ENCODE data around the gene SHH.
A peak's percentile ranks its signal among the peaks of the same experiment; 100 is the strongest.

Gene SHH

GRCh38 chr7:155804897-155805825, 7.1 kb downstream of the SHH start:
- peak; percentile 65 for DNase-seq

- no peak for DNase-seq
Measured at GRCh38 chr7:155804431-155804831, 7.8 kb downstream of the SHH start.

- DNase-seq = no peak
Measured at GRCh38 chr7:155803418-155804376, 8.6 kb downstream of the SHH start.

- DNase-seq = no peak
Measured at GRCh38 chr7:155802906-155803417, 9.3 kb downstream of the SHH start.

- no peak for DNase-seq
Measured at GRCh38 chr7:155802291-155802690, 10.0 kb downstream of the SHH start.

GRCh38 chr7:155800741-155801267, 11.5 kb downstream of the SHH start:
- no peak for DNase-seq

GRCh38 chr7:155800301-155800700, 12.0 kb downstream of the SHH start:
- DNase-seq = no peak

- DNase-seq = no peak
Measured at GRCh38 chr7:155799514-155799913, 12.7 kb downstream of the SHH start.

- peak; percentile 9 for DNase-seq
Measured at GRCh38 chr7:155798673-155799439, 13.4 kb downstream of the SHH start.

- DNase-seq = no peak
Measured at GRCh38 chr7:155797262-155798250, 14.7 kb downstream of the SHH start.

GRCh38 chr7:155796381-155797261, 15.6 kb downstream of the SHH start:
- DNase-seq = peak; percentile 10

GRCh38 chr7:155795951-155796350, 16.3 kb downstream of the SHH start:
- DNase-seq = no peak

- no peak for DNase-seq
Measured at GRCh38 chr7:155795401-155795800, 16.9 kb downstream of the SHH start.

- no peak for DNase-seq
Measured at GRCh38 chr7:155794196-155794595, 18.1 kb downstream of the SHH start.

- DNase-seq = no peak
Measured at GRCh38 chr7:155793720-155794119, 18.5 kb downstream of the SHH start.

- DNase-seq = no peak
Measured at GRCh38 chr7:155792999-155793560, 19.2 kb downstream of the SHH start.

GRCh38 chr7:155792315-155792960, 19.8 kb downstream of the SHH start:
- no peak for DNase-seq

GRCh38 chr7:155791836-155792235, 20.4 kb downstream of the SHH start:
- DNase-seq = no peak

GRCh38 chr7:155791214-155791737, 21.0 kb downstream of the SHH start:
- no peak for DNase-seq

Data from NCI-H2171 treated with DMSO at 0.1 percent for 48 hours (cell line).